Glomerular endothelial cell (primary cell): ENCODE measurements around the gene JAML. TPM values are rescaled to one million over a fixed set of nuclear protein-coding genes. Genes with fewer than 3 reads are reported as not detected.

ENCODE experiments used
- DNase-seq: peaks from one replicate; pipeline ENCODE4 v3.0.0-alpha.2; 2011; ENCODE audit warnings: low read depth, low spot score; ENCODE audit errors: extremely low read depth
- total RNA-seq: library from RNA; depleted of rRNA; stranded (reverse); fragments of >200 nt; gene quantifications from 2 replicates; pipeline ENCODE4 v1.2.3, GENCODE V29; 2015

JAML gene
- total RNA-seq, 1 donor from 2014 or later: not detected

GRCh38 chr11:118170231-118170630 is 54.6 kb downstream of the JAML start:
- DNase-seq: no peak

GRCh38 chr11:118169300-118170140 is 55.3 kb downstream of the JAML start:
- DNase-seq: no peak

- no peak for DNase-seq
Measured at GRCh38 chr11:118168751-118169150, 56.1 kb downstream of the JAML start.

GRCh38 chr11:118168316-118168715 is 56.5 kb downstream of the JAML start:
- DNase-seq: no peak

GRCh38 chr11:118167906-118168305 is 56.9 kb downstream of the JAML start:
- no peak for DNase-seq

GRCh38 chr11:118167253-118167652 is 57.6 kb downstream of the JAML start:
- no peak for DNase-seq

GRCh38 chr11:118166641-118167040 is 58.2 kb downstream of the JAML start:
- DNase-seq: no peak

GRCh38 chr11:118164885-118165284 is 59.9 kb downstream of the JAML start:
- no peak for DNase-seq

GRCh38 chr11:118163494-118163893 is 61.3 kb downstream of the JAML start:
- no peak for DNase-seq

- DNase-seq: no peak
Measured at GRCh38 chr11:118162846-118163245, 62.0 kb downstream of the JAML start.

GRCh38 chr11:118161786-118162185 is 63.0 kb downstream of the JAML start:
- no peak for DNase-seq

GRCh38 chr11:118157186-118157895 is 67.5 kb downstream of the JAML start:
- no peak for DNase-seq

- DNase-seq: no peak
Measured at GRCh38 chr11:118156531-118157185, 68.2 kb downstream of the JAML start.

GRCh38 chr11:118155776-118156530 is 68.9 kb downstream of the JAML start:
- DNase-seq: no peak

- no peak for DNase-seq
Measured at GRCh38 chr11:118154641-118155040, 70.2 kb downstream of the JAML start.

- no peak for DNase-seq
Measured at GRCh38 chr11:118153976-118154375, 70.8 kb downstream of the JAML start.

- no peak for DNase-seq
Measured at GRCh38 chr11:118153516-118153915, 71.3 kb downstream of the JAML start.

- DNase-seq: no peak
Measured at GRCh38 chr11:118152552-118153471, 72.0 kb downstream of the JAML start, which contains the start of gene SCN4B. Gene SCN4B (minus strand): TSS chr11:118152823. CDS start chr11:118152673, 150 bp downstream.

GRCh38 chr11:118152020-118152551 is 72.7 kb downstream of the JAML start:
- no peak for DNase-seq
